ENCODE results near the gene RGL3.
"Not testable (repeated sequence)": the region's sequence is repeated elsewhere in the genome, so short reads cannot be mapped to it uniquely, and the experiment has no call there.

RGL3 gene

DNA sequence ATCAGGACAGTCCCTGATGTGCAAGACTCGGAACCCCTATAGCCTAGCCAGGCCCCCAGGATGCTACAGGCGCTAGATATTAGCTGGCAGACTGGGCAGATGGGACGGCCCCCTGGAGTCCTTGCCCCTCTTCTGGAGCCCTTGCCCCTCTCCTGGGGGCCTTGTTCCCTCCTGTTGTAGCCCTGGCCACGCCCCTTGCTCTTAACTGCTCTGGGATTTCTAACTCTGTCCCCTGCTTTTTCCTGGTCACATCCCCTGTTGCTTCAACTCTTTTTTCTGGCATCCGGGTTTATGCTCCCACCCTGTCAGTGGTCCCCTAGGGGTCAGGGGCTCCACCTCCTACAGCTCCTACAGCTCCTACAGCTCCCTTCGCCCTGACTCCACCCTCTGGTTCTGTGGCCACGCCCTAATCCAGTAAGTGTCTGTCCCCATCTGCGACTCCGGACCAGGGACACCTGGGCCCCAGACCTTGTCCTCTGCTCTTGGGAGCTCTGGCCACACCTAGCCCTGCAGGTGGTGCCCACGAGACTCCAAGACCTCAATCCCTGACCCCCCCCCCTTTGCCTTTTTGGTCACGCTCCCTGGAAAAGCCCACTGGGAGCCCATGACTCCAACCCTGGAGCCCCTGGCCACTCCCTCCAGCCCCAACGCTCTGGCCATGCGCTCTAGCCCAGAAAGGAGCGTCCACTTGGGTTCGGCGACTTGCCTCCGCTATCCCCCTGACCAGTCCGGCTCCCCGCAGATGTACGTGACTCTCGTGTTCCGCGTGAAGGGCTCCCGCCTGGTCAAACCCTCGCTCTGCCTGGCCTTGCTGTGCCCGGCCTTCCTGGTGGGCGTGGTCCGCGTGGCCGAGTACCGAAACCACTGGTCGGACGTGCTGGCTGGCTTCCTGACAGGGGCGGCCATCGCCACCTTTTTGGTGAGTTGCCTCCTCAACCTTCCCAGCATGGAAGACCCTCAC is 57.1 kb downstream of the RGL3 start:
- DNase-seq (ENCODE audit: low spot score), result no peak

DNA sequence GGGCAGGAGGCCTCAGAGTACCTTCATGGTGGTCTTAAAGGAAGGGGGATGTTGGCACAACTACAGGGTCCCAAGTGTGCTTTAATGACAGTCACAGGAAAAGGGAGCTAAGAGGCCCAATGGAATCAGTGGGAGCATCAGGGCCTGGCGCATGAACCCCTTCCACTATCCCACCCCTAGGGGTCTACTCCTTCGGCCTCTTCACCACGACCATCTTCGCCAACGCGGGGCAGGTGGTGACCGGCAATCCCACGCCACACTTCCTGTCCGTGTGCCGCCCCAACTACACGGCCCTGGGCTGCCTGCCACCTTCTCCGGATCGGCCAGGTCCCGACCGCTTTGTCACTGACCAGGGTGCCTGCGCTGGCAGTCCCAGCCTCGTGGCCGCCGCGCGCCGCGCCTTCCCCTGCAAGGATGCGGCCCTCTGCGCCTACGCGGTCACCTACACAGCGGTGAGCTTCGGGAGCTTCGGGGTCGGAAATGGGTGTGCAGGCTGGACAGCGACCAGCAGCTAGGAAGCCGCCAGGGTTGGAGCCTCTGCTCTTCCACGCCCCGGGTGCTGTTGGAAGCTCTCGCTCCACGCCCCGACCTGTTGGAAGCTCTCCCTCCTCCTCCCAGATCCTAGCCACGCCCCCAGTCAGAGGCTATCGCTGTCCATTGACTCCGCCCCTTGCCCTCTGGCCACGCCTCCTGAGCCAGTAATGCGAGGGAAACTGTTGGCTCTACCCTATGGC is 57.9 kb downstream of the RGL3 start:
- no peak for DNase-seq (ENCODE audit: low spot score)

DNA sequence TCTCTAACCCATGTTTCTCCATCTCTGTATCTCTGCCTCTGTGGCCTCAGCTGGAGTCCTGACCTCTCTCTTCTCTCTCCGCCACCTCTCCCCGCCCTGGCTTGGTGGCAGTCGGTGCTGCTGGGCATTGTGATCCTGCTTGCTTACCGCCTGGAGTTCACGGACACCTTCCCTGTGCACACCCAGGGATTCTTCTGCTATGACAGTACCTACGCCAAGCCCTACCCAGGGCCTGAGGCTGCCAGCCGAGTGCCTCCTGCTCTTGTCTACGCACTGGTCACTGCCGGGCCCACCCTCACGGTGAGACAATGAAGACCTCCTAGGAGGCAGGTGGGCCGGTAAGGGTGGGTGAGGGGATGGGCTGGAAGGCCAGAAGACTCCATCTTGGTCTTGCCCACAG is 59.7 kb downstream of the RGL3 start:
- DNase-seq (ENCODE audit: low spot score), result no peak

DNA sequence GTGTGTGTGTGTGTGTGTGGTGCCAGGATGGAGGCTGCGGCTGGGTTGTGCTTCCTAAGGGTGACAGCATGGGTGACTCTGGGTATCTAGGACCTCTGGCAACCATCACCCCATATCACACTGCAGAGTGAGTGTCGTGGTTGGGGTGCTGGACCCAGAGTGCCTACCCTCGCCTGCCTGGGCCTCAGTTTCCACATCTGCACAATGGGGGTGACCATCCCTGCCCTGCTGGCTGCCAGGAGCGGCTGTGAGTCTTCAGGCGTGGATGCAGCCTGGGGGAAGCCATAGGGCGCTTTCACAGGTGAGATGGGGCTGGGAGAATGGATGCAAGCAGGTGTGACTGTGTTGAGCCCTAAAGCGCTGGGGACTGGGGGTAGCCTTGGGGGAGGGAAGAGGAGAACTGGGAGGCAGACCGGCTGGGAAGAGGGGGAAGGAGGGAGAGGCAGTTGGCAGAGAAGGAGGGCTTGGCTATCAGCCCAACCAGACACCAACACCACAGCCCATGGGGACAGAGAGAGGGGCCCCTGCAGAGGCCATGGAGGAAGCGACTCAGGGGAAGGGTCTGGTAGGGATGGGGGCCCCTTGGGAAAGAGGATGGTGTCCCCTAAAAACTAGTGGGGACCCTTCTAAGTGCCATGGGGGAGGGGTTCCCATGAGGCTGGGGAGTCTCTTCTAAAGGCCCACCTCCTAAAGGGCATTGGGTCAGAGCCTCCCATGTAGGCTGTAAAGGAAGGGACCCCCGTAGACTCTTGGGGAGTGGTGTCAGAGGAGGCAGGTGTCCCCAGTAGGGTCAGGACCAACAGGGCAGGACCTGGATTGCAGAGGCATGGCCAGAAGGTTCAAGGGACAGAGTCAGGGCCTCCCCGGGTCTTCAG is 62.2 kb downstream of the RGL3 start:
- no peak for DNase-seq (ENCODE audit: low spot score)

DNA sequence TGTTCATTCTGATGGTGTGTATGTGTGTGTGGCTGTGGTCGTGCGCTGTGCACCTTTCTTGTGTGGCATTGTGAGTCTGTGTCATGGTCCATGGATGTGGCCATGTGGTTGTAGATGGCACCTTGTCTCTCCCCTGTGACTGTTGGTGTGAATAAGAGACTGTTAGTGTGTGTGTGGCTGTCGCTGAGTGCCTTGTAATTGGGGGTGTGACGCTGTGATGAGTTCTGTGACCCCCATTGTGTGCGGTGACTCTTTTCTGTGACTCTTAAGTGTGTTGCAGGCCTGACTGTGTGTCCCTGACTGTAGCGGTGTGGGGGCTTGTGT is 63.1 kb downstream of the RGL3 start:
- DNase-seq (ENCODE audit: low spot score), result no peak

DNA sequence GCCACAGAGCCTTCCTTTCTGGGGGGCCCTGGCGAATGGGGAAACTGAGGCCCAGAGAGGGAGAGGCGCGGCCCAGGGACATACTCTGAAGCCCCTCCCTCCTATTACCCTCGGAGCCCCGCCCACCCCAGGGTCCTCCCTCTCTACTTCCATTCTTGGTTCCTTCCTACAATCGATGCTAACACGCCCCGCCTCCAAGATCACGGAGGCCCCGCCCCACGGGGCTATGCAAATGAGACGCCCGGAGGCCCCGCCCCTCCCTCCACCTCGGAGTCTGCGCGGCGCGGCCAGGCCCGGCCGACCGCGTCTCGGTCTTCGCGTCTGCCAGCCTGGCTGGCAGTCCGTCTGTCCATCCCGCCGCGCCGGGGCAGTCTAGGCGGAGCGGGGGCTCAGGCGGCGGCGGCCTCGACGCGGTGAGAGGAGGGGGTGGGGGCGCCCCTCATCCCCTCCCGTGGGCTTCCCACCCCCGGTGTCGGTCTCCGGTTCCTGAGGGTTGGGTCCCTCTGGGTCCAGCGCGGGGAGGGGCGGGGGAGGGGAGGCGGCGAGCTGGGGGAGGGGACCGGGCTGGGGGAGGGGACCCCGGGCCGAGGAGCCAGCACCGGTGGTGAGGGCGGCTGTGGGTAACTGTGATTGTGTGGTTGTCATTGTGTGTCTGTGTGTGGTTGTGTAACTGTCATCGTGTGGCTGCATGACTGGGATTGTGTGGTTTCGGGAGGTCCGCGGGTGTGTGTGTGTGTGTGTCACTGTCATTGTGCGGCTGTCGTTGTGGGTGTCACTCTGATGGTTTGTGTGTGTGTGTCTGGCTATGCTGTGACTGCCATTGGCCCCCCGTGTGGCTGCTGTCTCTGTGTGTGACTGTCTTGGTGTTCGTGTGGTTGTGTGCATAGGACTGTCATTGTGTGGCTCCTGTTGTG is 63.7 kb downstream of the RGL3 start, which contains the start of gene PLPPR2:
Gene PLPPR2 (plus strand): TSS at position 273 of the 914 bp plus-strand sequence. CDS start 2,242 bp downstream, outside the sequence.
- DNase-seq (ENCODE audit: low spot score), result peak; percentile 97

DNA sequence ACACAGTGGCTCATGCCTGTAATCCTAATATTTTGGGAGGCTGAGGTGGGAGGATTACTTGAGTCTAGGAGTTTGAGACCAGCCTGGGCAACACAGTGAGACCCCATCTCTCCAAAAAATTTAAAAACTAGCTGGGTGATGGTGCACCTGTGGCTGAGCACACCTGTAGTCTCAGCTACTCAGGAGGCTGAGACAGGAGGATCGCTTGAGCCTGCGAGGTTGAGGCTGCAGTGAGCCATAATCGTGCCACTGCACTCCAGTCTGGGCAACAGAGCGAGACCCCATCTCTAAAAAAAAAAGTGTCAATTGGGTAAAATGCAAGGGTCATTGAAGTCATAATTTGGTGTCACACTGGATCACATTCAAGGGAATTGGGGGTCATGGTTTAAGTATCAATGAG is 65.0 kb downstream of the RGL3 start:
- not testable (repeated sequence) for DNase-seq (ENCODE audit: low spot score)

DNA sequence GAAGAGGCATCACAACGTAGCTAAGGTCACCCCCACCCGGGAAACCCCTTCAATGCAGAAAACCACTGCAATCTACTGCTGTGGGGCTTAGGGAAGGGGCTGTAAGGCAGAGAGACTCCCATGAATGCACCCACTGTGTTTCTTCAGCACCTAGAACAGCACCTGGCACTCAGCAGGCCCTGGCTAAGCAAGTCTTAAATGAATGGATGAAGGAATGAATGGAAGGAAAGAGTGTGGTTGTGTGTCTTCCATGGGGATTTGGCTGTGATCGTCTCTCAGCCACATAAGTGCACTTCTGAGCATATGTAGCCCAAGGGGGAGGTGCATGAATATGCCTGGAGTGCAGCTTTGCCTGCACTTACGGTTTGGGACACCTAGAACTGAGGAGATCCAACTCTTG is 69.9 kb downstream of the RGL3 start:
- DNase-seq (ENCODE audit: low spot score), result no peak

DNA sequence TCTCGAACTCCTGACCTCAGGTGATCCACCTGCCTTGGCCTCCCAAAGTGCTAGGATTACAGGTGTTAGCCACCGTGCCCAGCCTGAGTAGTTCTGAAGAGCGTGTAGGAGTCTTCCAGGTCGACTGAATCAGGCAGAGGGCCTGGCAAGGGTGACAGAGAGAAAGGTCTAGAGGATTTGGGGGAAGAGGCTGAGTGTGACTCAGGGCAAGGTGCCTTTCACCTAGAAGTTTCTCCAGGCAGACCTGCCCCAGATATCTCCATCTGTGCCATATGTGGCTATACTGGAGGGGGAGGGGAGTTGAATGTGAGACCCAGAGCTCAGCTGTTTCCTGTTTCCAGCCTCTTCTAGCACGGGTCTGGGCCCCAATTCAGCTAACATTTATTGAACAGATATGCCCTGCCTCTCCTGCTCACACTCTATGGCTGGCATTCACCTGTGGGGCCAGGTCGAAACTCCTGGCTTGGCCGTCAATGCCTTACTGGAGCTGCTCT is 71.5 kb downstream of the RGL3 start:
- DNase-seq (ENCODE audit: low spot score), result no peak

DNA sequence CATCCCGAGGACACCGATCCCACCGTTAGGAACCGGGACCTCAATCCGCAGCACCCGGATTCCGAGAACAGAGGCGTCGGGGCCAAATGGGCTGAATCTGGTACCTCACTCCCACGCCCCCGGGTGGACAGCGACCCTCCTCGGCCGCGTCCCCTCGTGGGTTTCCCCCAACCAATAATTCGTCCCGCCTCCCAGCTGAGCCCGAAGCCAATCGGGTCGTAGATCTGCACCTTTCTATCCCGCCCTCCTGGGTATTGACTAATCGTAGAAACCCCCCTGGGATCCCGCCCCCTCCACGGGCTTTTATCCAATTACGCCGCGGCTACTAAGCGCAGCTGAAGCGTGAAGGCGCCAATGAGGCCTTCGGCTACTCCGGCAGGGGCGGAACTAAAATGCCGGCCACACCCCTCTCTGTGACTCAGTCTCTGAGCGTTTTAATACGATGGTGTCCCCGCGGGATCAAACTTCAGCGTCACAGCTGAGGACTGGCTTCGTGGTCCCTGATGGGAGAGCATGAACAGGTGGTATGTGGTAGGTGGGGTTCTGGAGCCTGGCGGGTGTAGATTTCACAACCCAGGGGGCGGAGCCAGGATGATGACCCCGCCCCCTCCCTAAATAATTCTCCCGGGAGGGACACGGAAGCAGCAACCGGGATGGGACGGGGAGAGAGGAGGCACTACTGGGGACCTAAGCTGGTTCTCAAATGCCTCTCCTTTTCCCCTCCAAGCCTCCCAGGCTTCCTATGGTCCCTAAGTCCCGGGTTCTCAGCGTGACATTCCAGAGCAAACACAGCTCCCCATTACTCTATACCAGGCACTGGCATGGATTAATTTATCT is 72.8 kb downstream of the RGL3 start, which contains the start of the genes CCDC159 and TMEM205:
Gene CCDC159 (plus strand): TSS at position 416 of the 837 bp plus-strand sequence. CDS start 88 bp downstream, at position 504.
Gene TMEM205 (minus strand): TSS at position 165 of the 837 bp plus-strand sequence. CDS start 649 bp downstream, outside the sequence.
- DNase-seq (ENCODE audit: low spot score), result peak; percentile 96

DNA sequence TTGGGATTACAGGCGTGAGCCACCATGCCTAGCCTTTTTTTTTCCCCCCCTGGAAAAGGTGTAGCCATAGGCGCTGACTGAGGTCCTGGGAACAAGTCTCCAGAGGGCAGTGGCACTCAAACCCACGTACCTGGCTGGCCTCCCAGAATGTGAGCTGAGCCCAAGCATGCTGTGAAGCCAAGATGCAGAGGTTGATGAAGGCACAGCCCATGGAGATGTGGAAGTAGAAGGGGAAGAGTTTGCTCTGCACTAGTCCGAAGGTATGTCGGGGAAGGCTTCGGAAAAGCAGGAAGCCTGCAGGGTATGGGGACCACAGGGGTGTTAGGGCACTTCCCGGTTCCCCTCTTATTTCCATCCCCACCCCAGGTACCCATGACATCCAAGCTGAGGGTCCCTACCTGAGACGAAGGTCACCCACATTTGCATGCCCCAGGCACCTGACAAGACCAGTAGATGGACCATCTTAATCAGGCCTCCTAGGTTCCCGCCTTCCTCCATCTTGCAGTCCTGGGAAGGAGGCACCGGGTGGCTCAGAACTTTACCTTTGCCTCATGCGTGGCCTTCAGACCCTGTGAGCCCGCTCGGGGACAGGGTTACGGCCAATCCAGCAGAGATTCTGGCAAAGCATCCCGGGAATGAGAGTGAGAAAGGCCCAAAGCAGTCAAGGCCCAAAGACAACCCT is 73.9 kb downstream of the RGL3 start:
- no peak for DNase-seq (ENCODE audit: low spot score)
